ENCODE results near the gene SORCS2.

SORCS2 gene

DNA sequence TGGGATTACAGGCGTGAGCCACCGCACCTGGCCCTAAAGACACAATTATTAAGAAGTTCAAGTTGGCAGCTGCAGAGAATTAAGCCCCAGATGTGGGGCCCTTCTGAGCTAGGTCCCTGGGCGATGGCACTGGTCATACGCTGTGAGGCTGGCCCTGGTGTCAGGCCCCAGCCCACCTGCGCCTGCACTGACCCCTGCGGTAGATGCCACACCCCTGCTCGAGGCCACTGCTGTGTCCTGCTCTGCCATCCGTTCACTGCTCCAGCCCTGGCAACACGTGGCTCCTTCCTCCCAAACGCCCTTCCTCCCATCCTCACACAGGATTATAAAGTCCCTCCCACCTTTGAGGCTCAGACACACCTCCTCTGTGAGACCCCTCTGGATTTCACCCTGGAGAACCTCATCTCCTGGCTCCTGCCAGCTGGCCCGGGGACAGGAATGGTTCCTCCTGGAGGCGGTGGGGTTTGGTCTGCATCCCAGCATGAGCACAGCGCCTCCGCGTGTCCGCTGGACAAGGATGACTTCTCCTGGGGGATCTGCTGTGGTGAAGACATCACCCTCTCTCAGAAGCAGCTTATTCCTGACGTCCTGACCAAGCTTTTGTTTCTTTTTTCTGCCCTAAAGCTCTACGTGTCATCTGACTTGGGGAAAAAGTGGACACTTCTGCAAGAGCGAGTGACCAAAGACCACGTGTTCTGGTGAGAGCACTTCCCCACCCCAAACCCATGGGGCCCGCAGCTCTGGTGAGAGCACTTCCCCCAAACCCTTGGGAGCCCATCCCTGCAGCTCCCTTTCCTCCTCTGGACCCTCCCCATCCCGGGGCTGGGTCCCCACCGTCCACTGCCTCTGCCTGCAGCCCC, 461.4 kb downstream of the SORCS2 start:
- in situ Hi-C loops (cut with MboI; ENCODE audit: low sequenced_read_pairs) = no loop called here

DNA sequence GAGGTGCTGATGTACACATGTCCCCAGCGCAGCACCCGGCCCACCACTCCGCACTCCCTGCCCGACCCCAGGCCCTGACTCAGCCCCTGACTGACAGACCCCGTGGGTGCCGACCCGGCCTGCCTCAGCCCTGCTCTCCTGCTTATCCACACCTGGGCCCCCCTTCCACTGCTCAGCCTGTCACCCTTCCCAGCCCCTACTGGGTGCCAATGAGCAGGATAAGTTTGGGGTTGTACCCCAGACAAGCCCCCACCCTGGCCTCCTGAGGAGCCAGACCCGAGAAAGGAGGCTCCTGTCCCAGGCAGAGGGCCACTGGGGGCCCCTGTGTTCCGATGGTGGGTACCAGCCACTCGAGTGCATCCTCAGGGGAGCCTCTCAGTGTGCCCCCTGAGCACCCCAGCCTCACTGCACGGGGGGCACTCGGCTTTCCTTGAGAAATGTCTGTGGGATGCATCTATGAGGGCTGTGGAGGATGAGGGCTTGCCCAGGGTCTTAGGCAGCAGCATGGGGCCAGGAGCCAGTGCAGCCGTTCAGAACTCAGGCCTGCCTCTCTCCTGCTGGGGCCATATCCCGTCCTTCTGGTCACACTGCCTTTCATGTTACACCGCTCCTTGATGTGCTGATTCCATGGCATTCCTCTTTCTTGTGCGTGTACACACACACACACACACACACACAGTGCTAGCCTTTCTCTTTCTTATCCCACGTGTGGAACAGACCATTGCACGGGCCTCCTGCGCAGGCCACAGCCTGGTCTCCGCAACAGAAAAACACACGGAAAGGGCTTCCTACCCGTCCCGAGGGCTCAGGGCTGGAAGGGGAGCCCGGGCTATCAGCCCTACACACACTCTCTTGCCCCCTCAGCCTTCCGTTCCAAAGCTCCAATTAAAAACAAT, 462.5 kb downstream of the SORCS2 start:
- in situ Hi-C loops (cut with MboI; ENCODE audit: low sequenced_read_pairs) = no loop called here

DNA sequence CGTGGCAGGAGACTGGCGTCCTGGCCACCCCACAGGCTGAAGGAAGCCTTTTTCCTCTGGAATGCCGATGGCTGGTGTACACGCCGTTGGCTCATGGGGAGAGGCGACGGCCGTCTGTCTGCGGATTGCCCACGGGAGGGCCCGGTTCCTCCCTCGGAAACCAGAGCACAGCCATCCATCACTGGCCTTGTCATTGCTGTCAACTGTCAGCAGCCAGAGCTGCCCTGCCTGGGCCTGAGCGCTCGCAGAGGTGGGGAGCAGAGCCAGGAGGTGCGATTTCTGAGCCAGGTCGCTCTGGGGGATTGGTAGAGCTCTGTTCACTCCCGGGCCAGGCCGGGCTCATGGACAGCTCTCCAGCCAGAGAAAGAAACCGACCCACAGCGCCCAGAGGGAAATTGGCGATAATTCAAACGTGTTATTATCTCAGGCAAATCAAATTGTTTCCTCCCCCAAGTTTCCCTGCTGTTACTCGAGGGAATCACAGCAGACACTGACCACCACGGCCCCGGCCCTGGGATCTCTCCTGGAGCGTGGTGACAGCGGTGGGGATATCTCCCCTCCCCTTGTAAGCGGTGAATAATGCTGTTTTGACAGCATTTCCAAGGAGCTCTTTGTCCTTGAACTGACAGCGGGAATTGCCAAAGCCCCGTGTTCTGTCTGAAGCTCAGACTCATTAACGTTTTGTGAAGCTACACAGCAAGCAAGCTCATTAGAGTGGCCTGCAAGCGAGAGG, 463.3 kb downstream of the SORCS2 start:
- in situ Hi-C loops (cut with MboI; ENCODE audit: low sequenced_read_pairs) = no loop called here

DNA sequence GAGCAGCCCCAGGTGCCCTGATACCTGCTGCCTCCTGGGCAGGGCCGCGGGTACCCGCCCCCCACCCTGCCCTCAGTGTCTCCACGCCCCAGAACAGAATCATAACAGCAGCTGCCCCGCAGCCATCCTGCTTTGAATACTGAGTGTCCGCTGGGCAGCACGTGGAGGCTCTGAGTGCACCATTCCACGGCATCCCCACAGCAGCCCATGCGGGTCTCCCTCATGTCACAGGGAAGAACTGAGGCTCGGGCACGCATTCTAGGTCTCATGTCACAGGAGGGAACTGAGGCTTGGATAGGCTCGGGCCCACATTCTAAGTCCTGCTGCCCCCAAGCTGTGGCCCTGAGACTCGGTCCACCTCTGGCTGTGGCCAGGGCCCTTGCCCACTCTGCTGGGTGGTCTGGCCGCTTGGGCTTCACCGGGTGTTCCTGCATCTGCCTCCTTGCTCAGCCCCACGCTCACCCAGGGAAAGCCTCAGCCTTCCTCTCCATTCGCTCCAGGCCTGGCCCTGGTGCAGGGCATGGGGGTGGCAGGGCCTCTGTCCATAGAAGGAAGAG, 464.0 kb downstream of the SORCS2 start:
- in situ Hi-C loops (cut with MboI; ENCODE audit: low sequenced_read_pairs) = no loop called here

DNA sequence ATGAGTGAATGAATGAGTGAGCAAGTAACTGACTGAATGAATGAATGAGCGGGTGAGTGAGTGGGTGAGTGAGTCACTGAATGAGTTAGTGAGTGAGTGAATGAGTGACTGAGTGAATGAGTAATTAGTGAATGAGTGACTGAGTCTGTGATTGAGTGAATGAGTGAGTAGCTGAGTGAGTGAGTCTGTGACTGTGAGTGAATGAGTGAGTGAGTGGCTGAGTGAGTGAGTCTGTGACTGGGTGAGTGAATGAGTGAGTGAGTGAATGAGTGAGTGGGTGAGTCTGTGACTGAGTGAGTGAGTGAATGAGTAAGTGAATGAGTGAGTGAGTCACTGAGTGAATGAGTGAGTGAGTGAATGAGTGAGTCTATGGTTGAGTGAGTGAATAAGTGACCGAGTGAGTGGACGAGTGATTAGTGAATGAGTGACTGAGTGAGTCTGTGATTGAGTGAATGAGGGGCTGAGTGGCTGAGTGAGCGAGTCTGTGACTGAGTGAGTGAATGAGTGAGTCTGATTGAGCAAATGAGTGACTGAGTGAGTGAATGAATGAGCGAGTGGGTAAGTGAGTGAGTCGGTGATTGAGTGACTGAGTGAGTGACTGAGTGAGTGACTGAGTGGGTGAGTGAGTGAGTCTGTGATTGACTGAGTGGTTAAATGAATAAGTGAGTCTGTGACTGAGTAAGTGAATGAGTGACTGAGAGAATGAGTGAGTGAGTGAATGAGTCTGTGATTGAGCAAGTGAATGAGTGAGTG, 465.4 kb downstream of the SORCS2 start:
- in situ Hi-C loops (cut with MboI; ENCODE audit: low sequenced_read_pairs) = no loop called here

DNA sequence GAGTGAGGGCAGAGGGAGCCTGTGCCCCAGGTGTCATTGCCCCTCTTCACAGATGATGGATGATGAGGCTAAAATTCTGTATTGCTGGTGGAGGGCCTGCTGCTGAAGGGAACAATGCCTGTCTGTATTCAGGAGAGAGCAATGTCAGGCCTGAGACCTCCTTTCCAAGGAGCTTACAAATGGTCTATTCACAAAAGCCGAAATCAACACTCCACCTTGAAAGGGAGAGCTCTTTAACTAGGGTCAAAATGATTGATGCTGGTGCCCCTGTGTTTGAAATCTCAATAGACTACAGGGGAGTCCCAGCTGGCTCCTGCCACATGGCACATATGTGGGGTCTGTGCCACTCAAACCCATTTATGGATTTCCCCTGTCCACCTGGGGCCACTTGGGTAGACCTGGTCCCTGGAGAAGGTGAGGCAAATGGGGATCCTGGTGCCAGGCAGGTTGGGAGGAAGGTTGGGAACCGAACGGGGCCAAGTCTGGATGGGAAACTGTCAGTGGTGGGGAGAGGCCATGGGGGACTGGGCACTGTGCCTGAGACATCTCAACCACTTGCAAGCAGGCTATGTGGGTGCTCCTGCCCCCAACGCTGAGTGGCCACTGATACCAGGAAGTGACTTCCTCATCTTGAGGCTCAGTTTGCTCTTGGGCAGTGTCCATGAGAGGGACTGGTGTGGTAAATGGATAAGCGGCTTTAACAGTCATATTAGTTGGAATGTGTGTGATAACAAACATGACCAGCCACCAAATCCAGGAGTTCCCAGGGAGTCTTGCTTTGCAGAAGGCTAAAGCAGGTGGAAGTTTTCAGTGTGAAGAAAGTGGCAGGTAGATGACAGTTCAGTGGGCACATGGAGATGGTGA, 466.2 kb downstream of the SORCS2 start:
- in situ Hi-C loops (cut with MboI; ENCODE audit: low sequenced_read_pairs) = no loop called here

DNA sequence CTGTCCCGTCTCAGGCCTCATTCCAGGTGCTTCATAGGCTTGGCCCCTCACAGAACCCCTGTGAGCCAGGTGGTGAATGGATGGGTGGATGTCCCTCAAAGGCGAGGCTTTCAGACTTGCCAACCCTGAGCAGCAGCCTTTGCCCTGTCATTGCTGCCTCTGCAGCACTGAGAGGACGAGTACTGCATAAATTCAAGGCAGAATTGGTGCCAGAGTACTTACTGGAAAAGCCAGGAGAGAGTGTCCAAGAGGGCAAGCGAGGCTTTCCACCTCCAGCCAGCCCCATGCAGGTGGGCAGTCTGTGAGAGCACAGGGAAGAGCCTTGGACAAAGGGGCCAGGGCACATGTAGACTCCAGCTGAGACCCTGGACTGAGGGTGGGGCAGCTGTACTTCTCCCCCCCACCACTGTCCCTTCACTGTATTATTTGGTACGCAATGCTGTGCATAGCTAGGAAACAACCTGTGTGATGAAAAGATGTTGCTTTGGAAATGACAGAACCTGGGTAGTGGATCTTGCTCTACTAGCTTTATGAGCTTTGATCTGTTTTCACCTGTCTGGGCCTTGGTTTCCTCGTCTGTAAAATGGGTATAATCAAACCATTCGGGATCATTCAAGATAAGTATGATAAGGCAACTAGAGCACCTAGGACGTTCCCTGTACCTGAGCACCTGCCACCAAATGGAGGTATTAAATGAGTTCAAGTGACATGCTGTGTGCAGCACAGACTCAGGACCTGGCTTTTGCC, 467.3 kb downstream of the SORCS2 start:
- in situ Hi-C loops (cut with MboI; ENCODE audit: low sequenced_read_pairs) = no loop called here

DNA sequence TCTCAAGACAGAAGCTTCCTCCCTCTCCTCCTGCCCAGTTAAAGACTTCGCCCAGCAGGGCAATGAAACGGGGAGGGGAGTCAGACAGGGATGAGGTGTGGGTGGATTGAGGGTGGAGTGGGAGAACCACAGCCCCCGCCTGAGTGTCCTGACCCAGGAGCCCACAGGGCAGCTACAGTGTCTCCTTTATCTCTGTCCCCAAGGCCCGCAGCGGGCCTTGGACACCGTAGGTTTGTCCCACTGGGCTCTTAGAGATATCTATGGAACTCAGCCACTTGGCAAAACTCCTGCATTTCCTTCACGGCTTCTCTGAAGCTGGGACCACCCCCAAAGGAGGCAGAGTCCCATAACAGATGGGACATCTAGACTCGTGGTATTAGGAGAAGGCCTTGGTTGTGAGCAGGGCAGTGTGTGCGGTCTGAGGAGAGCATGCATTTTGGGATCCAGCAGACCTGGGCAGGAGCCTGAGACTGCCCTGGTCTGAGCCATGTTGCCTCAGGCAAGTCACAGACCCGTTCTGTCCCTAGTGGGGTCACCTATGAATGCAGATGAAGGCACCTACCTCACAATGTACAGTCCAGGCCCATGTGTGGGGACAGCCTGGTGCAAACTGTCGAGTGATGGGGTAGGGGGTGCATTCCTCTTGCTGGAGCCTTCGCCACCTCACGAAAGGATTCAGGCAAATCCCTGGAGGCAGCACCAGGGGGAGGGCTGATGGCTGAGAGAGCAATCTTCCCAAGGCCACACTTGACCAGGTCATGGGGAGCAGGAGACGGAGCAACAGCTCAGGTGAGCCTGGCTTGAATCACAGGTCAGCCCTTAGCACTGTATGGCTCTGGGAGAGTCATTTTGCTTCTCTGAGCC, 468.1 kb downstream of the SORCS2 start:
- in situ Hi-C loops (cut with MboI; ENCODE audit: low sequenced_read_pairs) = no loop called here

DNA sequence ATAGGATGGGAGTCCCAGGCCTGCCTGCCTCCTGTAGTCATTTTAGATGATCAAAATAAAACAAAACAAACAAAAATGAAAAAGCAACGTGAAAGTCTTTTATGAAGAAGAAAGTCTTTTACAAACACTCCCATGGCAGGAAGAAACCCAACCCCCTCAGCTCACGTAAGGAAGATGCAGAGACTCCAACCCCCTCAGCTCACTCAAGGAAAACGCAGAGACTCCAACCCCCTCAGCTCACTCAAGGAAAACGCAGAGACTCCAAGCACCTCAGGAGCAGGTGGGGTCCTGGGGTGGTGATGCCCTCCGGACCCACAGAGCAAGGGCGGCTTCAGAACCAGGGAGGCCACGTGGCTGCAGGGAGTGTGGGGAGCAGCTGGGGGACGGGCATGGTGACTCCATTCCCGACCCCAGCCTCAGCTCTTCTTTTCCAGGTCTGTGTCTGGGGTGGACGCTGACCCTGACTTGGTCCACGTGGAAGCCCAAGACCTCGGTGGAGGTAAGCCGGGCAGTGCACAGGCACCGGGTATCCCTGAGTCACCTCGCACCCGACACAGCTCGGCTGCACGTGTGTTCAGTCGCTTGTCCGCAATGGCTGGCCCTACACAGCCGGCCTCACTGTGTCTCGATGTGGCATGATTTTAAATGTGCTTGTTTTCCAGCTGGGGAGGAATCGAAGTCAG, 468.9 kb downstream of the SORCS2 start:
- in situ Hi-C loops (cut with MboI; ENCODE audit: low sequenced_read_pairs) = no loop called here

DNA sequence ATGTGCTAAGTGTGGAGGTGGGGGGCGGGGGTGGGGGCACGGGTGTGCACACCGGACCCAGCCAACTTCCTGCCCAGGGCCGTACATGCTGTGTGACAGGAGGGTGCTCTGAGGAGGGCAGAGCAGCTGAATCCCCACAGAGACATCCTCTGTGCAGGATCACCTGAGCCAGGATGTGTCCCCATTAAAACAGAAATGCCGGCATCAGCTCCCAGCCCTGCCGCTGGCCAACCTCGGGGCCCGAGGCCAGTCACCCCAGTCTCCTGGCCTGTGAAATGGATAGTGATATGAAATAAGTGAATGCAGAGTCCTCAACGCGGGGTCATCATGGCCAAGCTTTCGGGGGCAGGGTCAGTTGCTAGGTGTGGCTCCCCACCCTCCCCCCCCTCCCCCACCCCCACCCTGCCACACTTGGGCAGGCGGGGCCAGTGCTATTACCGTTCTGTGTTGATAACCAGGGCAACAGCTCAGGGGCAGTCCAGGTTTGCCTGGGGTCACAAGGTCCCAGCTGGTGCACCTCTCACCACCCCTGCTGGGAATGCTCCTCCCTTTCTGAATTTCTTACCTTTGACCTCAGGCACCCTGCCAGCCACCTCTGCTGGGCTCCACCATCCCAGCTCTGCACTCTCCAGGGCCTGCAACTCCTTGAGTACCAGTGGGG, 469.6 kb downstream of the SORCS2 start:
- in situ Hi-C loops (cut with MboI; ENCODE audit: low sequenced_read_pairs) = no loop called here

DNA sequence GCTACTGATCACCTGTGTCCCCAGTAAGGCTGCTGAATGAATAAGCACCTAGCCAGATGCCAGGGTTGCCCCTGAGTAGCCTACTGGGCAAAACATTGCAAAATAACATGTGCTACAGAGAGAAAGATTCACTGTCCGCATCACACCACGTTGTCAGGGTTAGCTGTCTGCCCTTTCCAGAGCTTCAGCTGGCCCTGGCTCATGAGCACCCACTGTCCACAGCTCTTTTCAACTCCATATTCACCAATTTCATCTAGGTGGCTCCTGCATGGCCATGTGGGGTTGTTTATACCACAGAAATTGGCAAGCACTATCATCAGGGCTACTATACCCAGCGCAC, 470.1 kb downstream of the SORCS2 start:
- in situ Hi-C loops (cut with MboI; ENCODE audit: low sequenced_read_pairs) = no loop called here

DNA sequence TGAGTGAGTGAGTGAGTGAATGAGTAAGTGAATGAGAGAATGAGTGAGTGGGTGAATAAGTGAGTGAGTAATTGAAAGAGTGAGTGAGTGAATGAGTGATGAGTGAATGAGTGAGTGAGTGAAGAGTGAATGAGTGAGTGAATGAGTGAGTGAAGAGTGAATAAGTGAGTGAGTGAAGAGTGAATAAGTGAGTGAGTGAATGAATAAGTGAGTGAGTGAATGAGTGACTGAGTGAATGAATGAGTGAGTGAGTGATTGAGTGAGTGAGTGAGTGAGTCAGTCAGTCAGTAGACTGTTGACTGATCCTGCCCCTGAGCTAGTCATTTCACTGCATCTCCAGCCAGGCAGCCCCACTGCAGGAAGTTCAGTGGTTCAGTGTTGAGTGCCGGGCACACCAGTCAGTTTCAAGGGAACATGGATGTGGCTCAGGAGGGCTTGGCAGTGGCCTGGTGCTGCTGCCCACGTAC, 470.8 kb downstream of the SORCS2 start:
- in situ Hi-C loops (cut with MboI; ENCODE audit: low sequenced_read_pairs) = no loop called here

DNA sequence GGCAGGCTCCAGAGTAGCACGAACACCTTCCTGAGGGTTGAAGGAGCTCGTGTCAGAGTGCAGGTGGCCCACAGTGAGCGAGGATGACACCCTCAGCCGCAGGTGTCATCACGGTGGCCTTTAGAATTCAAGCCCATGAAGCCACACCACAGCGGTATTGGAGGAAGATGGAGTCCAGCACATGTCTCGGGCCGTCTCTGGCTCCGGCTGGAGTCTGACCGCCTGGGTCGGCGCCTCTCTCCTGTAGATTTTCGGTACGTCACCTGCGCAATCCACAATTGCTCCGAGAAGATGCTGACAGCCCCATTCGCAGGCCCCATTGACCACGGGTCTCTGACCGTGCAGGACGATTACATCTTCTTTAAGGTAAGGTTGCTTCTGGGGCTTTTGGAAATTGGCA, 471.8 kb downstream of the SORCS2 start:
- in situ Hi-C loops (cut with MboI; ENCODE audit: low sequenced_read_pairs) = no loop called here

DNA sequence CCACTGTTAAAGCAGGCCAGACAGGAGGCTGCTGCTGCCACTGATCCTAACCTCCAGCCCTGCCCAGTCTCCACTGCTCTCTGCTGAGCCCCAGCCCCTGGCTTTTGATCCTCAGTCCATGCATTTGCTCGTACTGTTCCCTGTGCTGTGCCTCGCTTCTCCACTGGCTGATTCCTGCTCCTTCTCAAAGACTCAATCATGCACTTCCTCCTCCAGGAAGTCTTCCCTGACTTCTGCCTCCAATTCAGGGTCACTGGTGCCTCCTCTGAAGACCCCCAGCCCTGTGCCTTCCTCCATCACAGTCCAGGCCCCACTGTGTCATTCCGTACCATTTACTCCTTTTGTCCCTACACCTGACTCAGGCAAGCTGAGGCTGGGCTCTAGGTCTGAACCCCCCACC, 473.0 kb downstream of the SORCS2 start:
- in situ Hi-C loops (cut with MboI; ENCODE audit: low sequenced_read_pairs) = no loop called here

DNA sequence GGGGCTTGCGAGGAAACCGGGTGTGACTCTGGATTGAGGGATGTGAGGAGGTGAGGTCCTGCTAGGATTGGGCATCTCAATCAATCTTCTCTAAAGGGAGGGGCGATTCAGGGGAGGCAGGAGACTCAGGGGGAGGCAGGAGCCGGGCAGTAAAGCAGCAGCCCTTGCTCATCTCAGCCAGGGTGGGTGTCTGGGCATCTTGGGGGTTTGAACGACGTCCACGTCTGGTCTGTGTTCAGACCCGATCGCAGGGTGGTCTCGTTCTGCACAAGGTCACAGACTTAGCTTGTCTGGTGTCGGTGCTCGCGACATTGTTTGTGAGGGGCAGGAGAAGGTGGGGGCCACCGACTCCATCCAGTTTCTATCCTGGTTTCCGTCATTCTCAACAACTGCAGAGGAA, 473.7 kb downstream of the SORCS2 start:
- in situ Hi-C loops (cut with MboI; ENCODE audit: low sequenced_read_pairs) = no loop called here

DNA sequence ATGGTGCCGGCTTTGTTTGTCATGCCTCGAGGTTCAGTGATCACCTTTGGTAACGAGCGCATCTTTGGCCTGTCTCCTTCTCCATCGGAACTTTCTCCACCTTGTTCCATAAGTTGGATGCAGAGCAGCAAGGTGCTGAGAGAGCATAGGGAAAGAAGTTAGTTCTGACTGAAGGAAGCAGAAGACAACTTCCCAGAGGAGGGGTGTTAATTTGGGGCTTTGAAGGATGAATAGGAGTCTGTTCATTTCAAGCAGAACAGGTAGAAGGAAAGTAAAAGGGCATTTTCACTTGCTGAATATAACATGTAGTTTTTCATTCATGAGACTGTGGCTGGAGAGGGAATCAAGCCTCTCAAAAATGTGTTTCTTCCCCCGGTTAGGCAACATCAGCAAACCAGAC, 474.4 kb downstream of the SORCS2 start:
- in situ Hi-C loops (cut with MboI; ENCODE audit: low sequenced_read_pairs) = no loop called here

DNA sequence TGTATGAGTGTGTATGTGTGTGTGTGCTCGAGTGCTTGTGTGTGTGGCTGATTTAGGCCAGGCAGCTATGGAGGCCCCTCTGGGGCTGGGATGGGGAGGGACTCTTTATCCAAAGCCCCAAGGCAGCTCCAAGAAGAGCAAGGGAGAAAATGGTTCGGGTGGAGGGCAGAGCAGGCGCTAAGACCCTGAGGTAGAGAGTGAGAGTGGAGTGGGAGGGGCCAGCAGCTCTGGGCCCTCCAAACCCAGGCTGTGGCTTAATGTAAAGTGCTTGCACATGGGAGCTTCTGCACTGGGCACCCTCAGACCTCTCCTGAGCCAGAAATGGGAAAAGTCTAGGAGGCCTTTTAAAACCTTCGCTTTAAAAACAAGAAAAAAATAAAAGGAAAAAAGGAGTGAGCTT, 475.9 kb downstream of the SORCS2 start:
- in situ Hi-C loops (cut with MboI; ENCODE audit: low sequenced_read_pairs) = no loop called here
